Panc1 (cell line): Measurements from ENCODE around the gene ROBO1.

ENCODE experiments used
- POLR2AphosphoS5 ChIP-seq: IDR thresholded peaks from 2 replicates; pipeline ENCODE4 v1.6.1; 2012; ENCODE audit warnings: mild to moderate bottlenecking, low read depth, low read length, moderate library complexity
- SIN3A ChIP-seq: IDR thresholded peaks from 2 replicates; pipeline ENCODE4 v1.6.1; 2012; ENCODE audit warnings: low read depth, mild to moderate bottlenecking, low read length, moderate library complexity, borderline replicate concordance; ENCODE audit not compliant: insufficient read depth
- TCF7L2 ChIP-seq: IDR thresholded peaks from 2 replicates; pipeline ENCODE4 v1.6.1; 2011; ENCODE audit warnings: mild to moderate bottlenecking, low read depth, low read length, inconsistent platforms
- TF ChIP-seq, protein P1 (sequence below): fragments of 450-650 bp; IDR thresholded peaks from 2 replicates; pipeline ENCODE4 v1.5.1; 2017; ENCODE audit warnings: mild to moderate bottlenecking
- TF ChIP-seq, protein P2 (sequence below), 2 experiments: IDR thresholded peaks; 2 replicates each; pipeline ENCODE4 v1.6.1; 2011 to 2012; ENCODE audit warnings: low read depth in 2 of 2, control low read depth in 1 of 2, low read length in 1 of 2, mild to moderate bottlenecking in 1 of 2, moderate library complexity in 1 of 2; ENCODE audit not compliant: insufficient read depth in 1 of 2

DNA sequence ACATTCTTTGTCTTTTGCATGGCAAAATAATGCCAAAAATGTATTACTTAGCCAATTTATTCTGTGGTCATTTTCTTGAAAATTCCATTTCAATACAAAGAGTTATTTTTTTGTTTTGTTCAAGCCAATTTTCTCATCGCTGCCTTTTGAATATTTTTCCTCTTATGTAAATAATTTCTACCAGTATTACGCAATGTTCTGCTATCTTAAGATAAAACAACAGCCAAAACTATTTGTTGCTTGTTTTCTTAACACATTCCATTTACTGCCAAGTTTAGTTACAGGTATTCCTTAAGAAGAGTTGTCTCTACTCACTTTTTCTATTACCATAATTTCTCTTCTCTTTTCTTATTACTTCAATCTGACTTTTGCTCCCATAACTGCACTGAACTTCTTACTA lies 163.1 kb downstream of the ROBO1 start:
- TF ChIP-seq, protein P1, sequence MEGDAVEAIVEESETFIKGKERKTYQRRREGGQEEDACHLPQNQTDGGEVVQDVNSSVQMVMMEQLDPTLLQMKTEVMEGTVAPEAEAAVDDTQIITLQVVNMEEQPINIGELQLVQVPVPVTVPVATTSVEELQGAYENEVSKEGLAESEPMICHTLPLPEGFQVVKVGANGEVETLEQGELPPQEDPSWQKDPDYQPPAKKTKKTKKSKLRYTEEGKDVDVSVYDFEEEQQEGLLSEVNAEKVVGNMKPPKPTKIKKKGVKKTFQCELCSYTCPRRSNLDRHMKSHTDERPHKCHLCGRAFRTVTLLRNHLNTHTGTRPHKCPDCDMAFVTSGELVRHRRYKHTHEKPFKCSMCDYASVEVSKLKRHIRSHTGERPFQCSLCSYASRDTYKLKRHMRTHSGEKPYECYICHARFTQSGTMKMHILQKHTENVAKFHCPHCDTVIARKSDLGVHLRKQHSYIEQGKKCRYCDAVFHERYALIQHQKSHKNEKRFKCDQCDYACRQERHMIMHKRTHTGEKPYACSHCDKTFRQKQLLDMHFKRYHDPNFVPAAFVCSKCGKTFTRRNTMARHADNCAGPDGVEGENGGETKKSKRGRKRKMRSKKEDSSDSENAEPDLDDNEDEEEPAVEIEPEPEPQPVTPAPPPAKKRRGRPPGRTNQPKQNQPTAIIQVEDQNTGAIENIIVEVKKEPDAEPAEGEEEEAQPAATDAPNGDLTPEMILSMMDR: no peak
- TF ChIP-seq, protein P2, sequence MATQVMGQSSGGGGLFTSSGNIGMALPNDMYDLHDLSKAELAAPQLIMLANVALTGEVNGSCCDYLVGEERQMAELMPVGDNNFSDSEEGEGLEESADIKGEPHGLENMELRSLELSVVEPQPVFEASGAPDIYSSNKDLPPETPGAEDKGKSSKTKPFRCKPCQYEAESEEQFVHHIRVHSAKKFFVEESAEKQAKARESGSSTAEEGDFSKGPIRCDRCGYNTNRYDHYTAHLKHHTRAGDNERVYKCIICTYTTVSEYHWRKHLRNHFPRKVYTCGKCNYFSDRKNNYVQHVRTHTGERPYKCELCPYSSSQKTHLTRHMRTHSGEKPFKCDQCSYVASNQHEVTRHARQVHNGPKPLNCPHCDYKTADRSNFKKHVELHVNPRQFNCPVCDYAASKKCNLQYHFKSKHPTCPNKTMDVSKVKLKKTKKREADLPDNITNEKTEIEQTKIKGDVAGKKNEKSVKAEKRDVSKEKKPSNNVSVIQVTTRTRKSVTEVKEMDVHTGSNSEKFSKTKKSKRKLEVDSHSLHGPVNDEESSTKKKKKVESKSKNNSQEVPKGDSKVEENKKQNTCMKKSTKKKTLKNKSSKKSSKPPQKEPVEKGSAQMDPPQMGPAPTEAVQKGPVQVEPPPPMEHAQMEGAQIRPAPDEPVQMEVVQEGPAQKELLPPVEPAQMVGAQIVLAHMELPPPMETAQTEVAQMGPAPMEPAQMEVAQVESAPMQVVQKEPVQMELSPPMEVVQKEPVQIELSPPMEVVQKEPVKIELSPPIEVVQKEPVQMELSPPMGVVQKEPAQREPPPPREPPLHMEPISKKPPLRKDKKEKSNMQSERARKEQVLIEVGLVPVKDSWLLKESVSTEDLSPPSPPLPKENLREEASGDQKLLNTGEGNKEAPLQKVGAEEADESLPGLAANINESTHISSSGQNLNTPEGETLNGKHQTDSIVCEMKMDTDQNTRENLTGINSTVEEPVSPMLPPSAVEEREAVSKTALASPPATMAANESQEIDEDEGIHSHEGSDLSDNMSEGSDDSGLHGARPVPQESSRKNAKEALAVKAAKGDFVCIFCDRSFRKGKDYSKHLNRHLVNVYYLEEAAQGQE (IDR thresholded peaks at IDR 0.05; ENCODE audit: insufficient read depth in 1 of 2, low read depth in 2 of 2, low read length in 1 of 2): no peak
- TF ChIP-seq POLR2AphosphoS5: no peak
- no peak for TF ChIP-seq SIN3A
- no peak for TF ChIP-seq TCF7L2
